VCaP (cell line): ENCODE results near the gene PDF.

Experiments used
- H3K27ac ChIP-seq: fragments of 450-650 bp; 2 replicates; pipeline ENCODE4 v1.5.1; 2017
- CTCF ChIP-seq: fragments of 450-650 bp; conservative IDR thresholded peaks from 2 replicates; pipeline ENCODE4 v1.5.1; 2017; ENCODE audit warnings: mild to moderate bottlenecking, moderate library complexity

PDF gene

GRCh38 chr16:69319826-69320739 is 10.3 kb downstream of the PDF start:
- TF ChIP-seq CTCF, result no peak
- no peak overlapping the region for H3K27ac ChIP-seq

GRCh38 chr16:69319381-69319780 is 11.0 kb downstream of the PDF start:
- H3K27ac ChIP-seq, result no peak overlapping the region
- no peak for TF ChIP-seq CTCF

GRCh38 chr16:69318911-69319289 is 11.5 kb downstream of the PDF start:
- H3K27ac ChIP-seq, result no peak overlapping the region
- no peak for TF ChIP-seq CTCF

- no peak for TF ChIP-seq CTCF
- H3K27ac ChIP-seq, result no peak overlapping the region
Measured at GRCh38 chr16:69318177-69318910, 12.0 kb downstream of the PDF start.

GRCh38 chr16:69316595-69317034 is 13.8 kb downstream of the PDF start:
- no peak overlapping the region for H3K27ac ChIP-seq
- TF ChIP-seq CTCF, result no peak

GRCh38 chr16:69315486-69316311 is 14.7 kb downstream of the PDF start:
- H3K27ac ChIP-seq, result no peak overlapping the region
- TF ChIP-seq CTCF, result no peak

GRCh38 chr16:69314534-69314933 is 15.9 kb downstream of the PDF start:
- TF ChIP-seq CTCF, result no peak
- H3K27ac ChIP-seq, result no peak overlapping the region
